HG03108 (cell line): Measurements from ENCODE around the gene LPIN1.

Experiments used
- ATAC-seq: cut with Tn5 transposase; IDR thresholded peaks from one replicate; pipeline ENCODE4 v1.9.1; 2021; ENCODE audit warnings: moderate library complexity; ENCODE audit not compliant: unreplicated experiment

LPIN1 gene

GRCh38 chr2:11743366-11743765 is 3.1 kb upstream of the LPIN1 start:
- ATAC-seq, result no peak

GRCh38 chr2:11743846-11744553 is 2.4 kb upstream of the LPIN1 start:
- ATAC-seq, result peak; percentile 44

- ATAC-seq, result no peak
Observed at GRCh38 chr2:11744631-11745394, 1.6 kb upstream of the LPIN1 start.

GRCh38 chr2:11745613-11746375 is 638 bp upstream of the LPIN1 start:
- ATAC-seq, result no peak

- ATAC-seq, result no peak
Observed at GRCh38 chr2:11746807-11747459, 501 bp downstream of the LPIN1 start.

GRCh38 chr2:11748018-11748860 is 1.8 kb downstream of the LPIN1 start:
- ATAC-seq, result no peak

GRCh38 chr2:11748861-11749645 is 2.6 kb downstream of the LPIN1 start:
- no peak for ATAC-seq

GRCh38 chr2:11749646-11750349 is 3.4 kb downstream of the LPIN1 start:
- ATAC-seq, result peak; percentile 11

GRCh38 chr2:11750422-11750821 is 4.0 kb downstream of the LPIN1 start:
- peak; percentile 22 for ATAC-seq

- ATAC-seq, result no peak
Observed at GRCh38 chr2:11750917-11751316, 4.5 kb downstream of the LPIN1 start.

- ATAC-seq, result no peak
Observed at GRCh38 chr2:11752906-11753305, 6.5 kb downstream of the LPIN1 start.

- ATAC-seq, result peak; percentile 71
Observed at GRCh38 chr2:11753452-11753885, 7.0 kb downstream of the LPIN1 start.

GRCh38 chr2:11753886-11754699 is 7.7 kb downstream of the LPIN1 start:
- peak; percentile 22 for ATAC-seq

- no peak for ATAC-seq
Observed at GRCh38 chr2:11754700-11755015, 8.2 kb downstream of the LPIN1 start.

GRCh38 chr2:11757101-11757500 is 10.7 kb downstream of the LPIN1 start:
- ATAC-seq, result no peak

GRCh38 chr2:11758187-11758586 is 11.8 kb downstream of the LPIN1 start:
- no peak for ATAC-seq

GRCh38 chr2:11758647-11759046 is 12.2 kb downstream of the LPIN1 start:
- ATAC-seq, result no peak
